NCI-H2227 treated with DMSO at 0.1 percent for 48 hours (cell line): Measurements from ENCODE around the gene NRXN2.

Experiments
- DNase-seq: peaks from one replicate; lab custom pipeline; 2025; lab: John Stamatoyannopoulos, UW

Gene NRXN2

GRCh38 chr11:64627371-64627770 lies 95.6 kb downstream of the NRXN2 start:
- DNase-seq: no peak

GRCh38 chr11:64626637-64627036 lies 96.4 kb downstream of the NRXN2 start:
- no peak for DNase-seq

GRCh38 chr11:64624883-64625481 lies 98.0 kb downstream of the NRXN2 start:
- DNase-seq: no peak

- no peak for DNase-seq
These were observed 100.3 kb downstream of the NRXN2 start for GRCh38 chr11:64622681-64623080.

- no peak for DNase-seq
These were observed 101.5 kb downstream of the NRXN2 start for GRCh38 chr11:64621283-64622019.

GRCh38 chr11:64620381-64620971 lies 102.5 kb downstream of the NRXN2 start:
- DNase-seq: peak; percentile 94

- DNase-seq: peak; percentile 58
These were observed 103.1 kb downstream of the NRXN2 start for GRCh38 chr11:64619811-64620380.

- no peak for DNase-seq
These were observed 103.8 kb downstream of the NRXN2 start for GRCh38 chr11:64619196-64619595.

GRCh38 chr11:64616817-64617216 lies 106.2 kb downstream of the NRXN2 start:
- no peak for DNase-seq

- no peak for DNase-seq
These were observed 108.1 kb downstream of the NRXN2 start for GRCh38 chr11:64614917-64615316.

- DNase-seq: no peak
These were observed 109.3 kb downstream of the NRXN2 start for GRCh38 chr11:64613648-64614047.

GRCh38 chr11:64611869-64612646 lies 110.9 kb downstream of the NRXN2 start:
- DNase-seq: no peak

- DNase-seq: no peak
These were observed 111.8 kb downstream of the NRXN2 start for GRCh38 chr11:64611176-64611575.

GRCh38 chr11:64610596-64610995 lies 112.4 kb downstream of the NRXN2 start:
- DNase-seq: no peak

GRCh38 chr11:64609436-64610047 lies 113.5 kb downstream of the NRXN2 start:
- no peak for DNase-seq

- DNase-seq: no peak
These were observed 114.4 kb downstream of the NRXN2 start for GRCh38 chr11:64608636-64609035.

- DNase-seq: no peak
These were observed 115.0 kb downstream of the NRXN2 start for GRCh38 chr11:64608046-64608445.

- DNase-seq: no peak
These were observed 115.5 kb downstream of the NRXN2 start for GRCh38 chr11:64607381-64607985.

GRCh38 chr11:64606796-64607380 lies 116.1 kb downstream of the NRXN2 start:
- DNase-seq: no peak

GRCh38 chr11:64605656-64606585 lies 117.1 kb downstream of the NRXN2 start:
- DNase-seq: no peak
